GM12878 (cell line): ENCODE measurements around the gene UBAP1. TPM values are rescaled to one million over a fixed set of nuclear protein-coding genes. Genes with fewer than 3 reads are reported as not detected.

Experiments
- CHD4 ChIP-seq: fragments of 200-600 bp; sonication (generic); IDR thresholded peaks from 2 replicates; pipeline ENCODE4 v1.6.1; 2016; ENCODE audit warnings: mild to moderate bottlenecking
- EGR1 ChIP-seq, 2 experiments: IDR thresholded peaks; 1 replicate in 1 of 2; 2 replicates in 1 of 2; pipeline ENCODE4 v1.6.1; 2011 to 2012; ENCODE audit warnings: low read depth in 2 of 2, low read length in 2 of 2, borderline replicate concordance in 1 of 2, mild to moderate bottlenecking in 1 of 2, moderate library complexity in 1 of 2
- ESRRA ChIP-seq: IDR thresholded peaks from 2 replicates; pipeline ENCODE4 v1.6.1; 2012; ENCODE audit warnings: mild to moderate bottlenecking, low read length, improper control_type of control experiment
- GABPA ChIP-seq: IDR thresholded peaks from 2 replicates; pipeline ENCODE4 v1.6.1; 2014; ENCODE audit warnings: antibody characterized with exemption, low read depth, mild to moderate bottlenecking, inconsistent platforms
- HDAC2 ChIP-seq: fragments of 200-600 bp; sonication (generic); IDR thresholded peaks from 2 replicates; pipeline ENCODE4 v1.6.1; 2017
- HDAC6 ChIP-seq: fragments of 200-600 bp; sonication (generic); IDR thresholded peaks from one replicate; pipeline ENCODE4 v1.8.0; 2017; ENCODE audit warnings: antibody characterized with exemption; ENCODE audit not compliant: unreplicated experiment
- IRF4 ChIP-seq: IDR thresholded peaks from 2 replicates; pipeline ENCODE4 v1.6.1; 2011; ENCODE audit warnings: low read depth, low read length
- KAT2A ChIP-seq: conservative IDR thresholded peaks from 2 replicates; pipeline ENCODE4 v1.6.1; 2011; ENCODE audit warnings: low read depth, low read length; ENCODE audit not compliant: control insufficient read depth
- LARP7 ChIP-seq: fragments of 450-650 bp; IDR thresholded peaks from 2 replicates; pipeline ENCODE4 v1.6.1; 2017; ENCODE audit warnings: mild to moderate bottlenecking
- NFXL1 ChIP-seq: fragments of 450-650 bp; IDR thresholded peaks from 2 replicates; pipeline ENCODE4 v1.6.1; 2017; ENCODE audit warnings: antibody characterized with exemption, mild to moderate bottlenecking, borderline replicate concordance
- POLR2A ChIP-seq: IDR thresholded peaks from 2 replicates; pipeline ENCODE4 v1.6.1; 2011; ENCODE audit warnings: low read depth, mild to moderate bottlenecking, low read length
- RELA ChIP-seq: fragments of 450-650 bp; IDR thresholded peaks from 2 replicates; pipeline ENCODE4 v1.8.0; 2014; ENCODE audit warnings: borderline replicate concordance; ENCODE audit not compliant: partially characterized antibody
- SREBF1 ChIP-seq: IDR thresholded peaks from 2 replicates; pipeline ENCODE4 v1.6.1; 2012; ENCODE audit warnings: mild to moderate bottlenecking, low read length
- SUPT20H ChIP-seq: IDR thresholded peaks from 2 replicates; pipeline ENCODE4 v1.6.1; 2011; ENCODE audit warnings: low read depth, mild to moderate bottlenecking, low read length, moderate library complexity, borderline replicate concordance; ENCODE audit not compliant: control insufficient read depth
- TAF1 ChIP-seq: IDR thresholded peaks from 2 replicates; pipeline ENCODE4 v1.6.1; 2011; ENCODE audit warnings: mild to moderate bottlenecking, low read depth, low read length, borderline replicate concordance
- ZNF207 ChIP-seq: fragments of 450-650 bp; IDR thresholded peaks from 2 replicates; pipeline ENCODE4 v1.6.1; 2014; ENCODE audit warnings: antibody characterized with exemption, mild to moderate bottlenecking, borderline replicate concordance
- ZNF217 ChIP-seq: fragments of 450-650 bp; IDR thresholded peaks from 2 replicates; pipeline ENCODE4 v1.6.1; 2017; ENCODE audit warnings: antibody characterized with exemption, mild to moderate bottlenecking
- polyA plus RNA-seq, 11 experiments: library from polyadenylated mRNA; depleted of rRNA in 4 of 11; unstranded in 6 of 11; stranded (reverse) in 5 of 11; fragments of >200 nt; fragmentation: Nextera tagmentation in 4 of 11; fragmentation: Illumina TruSeq in 1 of 11; extraction: Ambion mirVana in 4 of 11; extraction: Trizol in 1 of 11; gene quantifications; 1 replicate in 1 of 11; 2 replicates in 10 of 11; pipeline versions ENCODE4 v1.2.1 to v1.2.3, GENCODE V29; 2011 to 2016; ENCODE audit warnings: inconsistent platforms in 2 of 11, missing spikeins in 2 of 11, low read depth in 1 of 11
- total RNA-seq, 4 experiments: library from RNA; depleted of rRNA in 3 of 4; stranded (reverse); fragments of >200 nt in 3 of 4; fragmentation: Illumina TruSeq in 1 of 4; extraction: Trizol in 1 of 4; gene quantifications; 2 replicates each; pipeline versions ENCODE4 v1.2.1 to v1.2.3, GENCODE V29; 2013 to 2021
- TF ChIP-seq, protein P1 (sequence below): fragments of 450-650 bp; IDR thresholded peaks from 2 replicates; pipeline ENCODE4 v1.6.1; 2016; ENCODE audit warnings: mild to moderate bottlenecking
- TF ChIP-seq, protein P2 (sequence below): fragments of 450-650 bp; IDR thresholded peaks from 2 replicates; pipeline ENCODE4 v1.6.1; 2017; ENCODE audit warnings: mild to moderate bottlenecking, moderate library complexity
- TF ChIP-seq, protein P3 (sequence below): fragments of 450-650 bp; IDR thresholded peaks from 2 replicates; pipeline ENCODE4 v1.6.1; 2016; ENCODE audit warnings: mild to moderate bottlenecking
- TF ChIP-seq, protein P4 (sequence below): IDR thresholded peaks from 2 replicates; pipeline ENCODE4 v1.6.1; 2012; ENCODE audit warnings: low read depth, low read length, improper control_type of control experiment
- TF ChIP-seq, protein P5 (sequence below): fragments of 450-650 bp; IDR thresholded peaks from 2 replicates; pipeline ENCODE4 v1.6.1; 2017; ENCODE audit warnings: low read depth, mild to moderate bottlenecking, moderate library complexity

Gene UBAP1
- total and polyA plus RNA-seq, 10 of the 15 experiments (the other 5 are each of a cell fraction or from before 2014, with no cell fraction given), result 2.1 to 47.9 (median 27.2) TPM

DNA sequence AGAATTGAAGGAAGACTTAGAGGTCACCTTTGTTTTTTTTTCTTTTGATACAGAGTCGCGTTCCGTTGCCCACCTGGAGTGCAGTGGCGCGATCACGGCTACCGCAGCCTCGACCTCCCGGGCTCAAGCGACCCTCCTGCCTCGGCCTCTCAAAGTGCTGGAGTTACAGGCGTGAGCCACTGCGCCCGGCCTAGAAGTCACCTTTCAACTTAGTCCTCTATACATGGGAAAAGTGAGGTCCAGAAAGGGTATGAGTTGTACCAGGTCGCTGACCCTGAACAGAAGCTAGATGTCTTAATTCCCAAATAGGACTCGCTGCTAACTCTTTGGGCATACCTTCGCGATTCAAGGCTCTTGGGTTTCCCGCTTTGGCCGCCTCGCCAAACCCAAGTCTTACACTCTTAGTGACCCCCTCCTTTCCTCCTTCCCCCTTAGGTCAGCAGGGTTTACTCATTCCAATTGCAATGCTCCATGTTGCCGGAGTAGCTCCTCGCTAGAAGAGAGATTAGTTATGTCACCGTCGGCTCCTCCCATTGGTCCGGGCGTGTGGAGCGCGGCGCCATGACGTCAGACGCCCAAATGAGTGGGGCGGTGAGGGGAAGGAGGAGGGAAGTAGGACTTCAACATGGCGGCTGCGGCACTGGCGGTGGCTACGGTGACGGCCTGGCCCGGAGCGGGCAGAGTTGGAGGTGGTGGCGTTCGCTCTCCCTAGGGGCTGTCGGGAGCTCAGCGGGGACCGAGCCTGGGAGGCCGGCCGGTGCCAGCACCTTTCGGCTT, at the start of gene UBAP1 (continued):
- TF ChIP-seq KAT2A (no peak), ZNF217 (no peak), GABPA (no peak), IRF4 (no peak), SUPT20H (no peak), RELA (peak; percentile 33), POLR2A (peak; percentile 99), HDAC6 (no peak), ZNF207 (no peak), SREBF1 (no peak), TAF1 (peak; percentile 90), EGR1 (IDR thresholded peaks at IDR 0.05; ENCODE audit: borderline replicate concordance in 1 of 2, low read depth in 2 of 2, low read length in 2 of 2) (no peak), NFXL1 (no peak), HDAC2 (no peak), ESRRA (no peak), CHD4 (no peak), LARP7 (no peak)
- TF ChIP-seq, protein P1, sequence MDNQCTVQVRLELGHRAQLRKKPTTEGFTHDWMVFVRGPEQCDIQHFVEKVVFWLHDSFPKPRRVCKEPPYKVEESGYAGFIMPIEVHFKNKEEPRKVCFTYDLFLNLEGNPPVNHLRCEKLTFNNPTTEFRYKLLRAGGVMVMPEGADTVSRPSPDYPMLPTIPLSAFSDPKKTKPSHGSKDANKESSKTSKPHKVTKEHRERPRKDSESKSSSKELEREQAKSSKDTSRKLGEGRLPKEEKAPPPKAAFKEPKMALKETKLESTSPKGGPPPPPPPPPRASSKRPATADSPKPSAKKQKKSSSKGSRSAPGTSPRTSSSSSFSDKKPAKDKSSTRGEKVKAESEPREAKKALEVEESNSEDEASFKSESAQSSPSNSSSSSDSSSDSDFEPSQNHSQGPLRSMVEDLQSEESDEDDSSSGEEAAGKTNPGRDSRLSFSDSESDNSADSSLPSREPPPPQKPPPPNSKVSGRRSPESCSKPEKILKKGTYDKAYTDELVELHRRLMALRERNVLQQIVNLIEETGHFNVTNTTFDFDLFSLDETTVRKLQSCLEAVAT, result no peak
- TF ChIP-seq, protein P2, sequence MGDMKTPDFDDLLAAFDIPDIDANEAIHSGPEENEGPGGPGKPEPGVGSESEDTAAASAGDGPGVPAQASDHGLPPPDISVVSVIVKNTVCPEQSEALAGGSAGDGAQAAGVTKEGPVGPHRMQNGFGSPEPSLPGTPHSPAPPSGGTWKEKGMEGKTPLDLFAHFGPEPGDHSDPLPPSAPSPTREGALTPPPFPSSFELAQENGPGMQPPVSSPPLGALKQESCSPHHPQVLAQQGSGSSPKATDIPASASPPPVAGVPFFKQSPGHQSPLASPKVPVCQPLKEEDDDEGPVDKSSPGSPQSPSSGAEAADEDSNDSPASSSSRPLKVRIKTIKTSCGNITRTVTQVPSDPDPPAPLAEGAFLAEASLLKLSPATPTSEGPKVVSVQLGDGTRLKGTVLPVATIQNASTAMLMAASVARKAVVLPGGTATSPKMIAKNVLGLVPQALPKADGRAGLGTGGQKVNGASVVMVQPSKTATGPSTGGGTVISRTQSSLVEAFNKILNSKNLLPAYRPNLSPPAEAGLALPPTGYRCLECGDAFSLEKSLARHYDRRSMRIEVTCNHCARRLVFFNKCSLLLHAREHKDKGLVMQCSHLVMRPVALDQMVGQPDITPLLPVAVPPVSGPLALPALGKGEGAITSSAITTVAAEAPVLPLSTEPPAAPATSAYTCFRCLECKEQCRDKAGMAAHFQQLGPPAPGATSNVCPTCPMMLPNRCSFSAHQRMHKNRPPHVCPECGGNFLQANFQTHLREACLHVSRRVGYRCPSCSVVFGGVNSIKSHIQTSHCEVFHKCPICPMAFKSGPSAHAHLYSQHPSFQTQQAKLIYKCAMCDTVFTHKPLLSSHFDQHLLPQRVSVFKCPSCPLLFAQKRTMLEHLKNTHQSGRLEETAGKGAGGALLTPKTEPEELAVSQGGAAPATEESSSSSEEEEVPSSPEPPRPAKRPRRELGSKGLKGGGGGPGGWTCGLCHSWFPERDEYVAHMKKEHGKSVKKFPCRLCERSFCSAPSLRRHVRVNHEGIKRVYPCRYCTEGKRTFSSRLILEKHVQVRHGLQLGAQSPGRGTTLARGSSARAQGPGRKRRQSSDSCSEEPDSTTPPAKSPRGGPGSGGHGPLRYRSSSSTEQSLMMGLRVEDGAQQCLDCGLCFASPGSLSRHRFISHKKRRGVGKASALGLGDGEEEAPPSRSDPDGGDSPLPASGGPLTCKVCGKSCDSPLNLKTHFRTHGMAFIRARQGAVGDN, result no peak
- TF ChIP-seq, protein P3, sequence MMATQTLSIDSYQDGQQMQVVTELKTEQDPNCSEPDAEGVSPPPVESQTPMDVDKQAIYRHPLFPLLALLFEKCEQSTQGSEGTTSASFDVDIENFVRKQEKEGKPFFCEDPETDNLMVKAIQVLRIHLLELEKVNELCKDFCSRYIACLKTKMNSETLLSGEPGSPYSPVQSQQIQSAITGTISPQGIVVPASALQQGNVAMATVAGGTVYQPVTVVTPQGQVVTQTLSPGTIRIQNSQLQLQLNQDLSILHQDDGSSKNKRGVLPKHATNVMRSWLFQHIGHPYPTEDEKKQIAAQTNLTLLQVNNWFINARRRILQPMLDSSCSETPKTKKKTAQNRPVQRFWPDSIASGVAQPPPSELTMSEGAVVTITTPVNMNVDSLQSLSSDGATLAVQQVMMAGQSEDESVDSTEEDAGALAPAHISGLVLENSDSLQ, result no peak; the same call in 1 of the 2 replicates
- TF ChIP-seq, protein P4, sequence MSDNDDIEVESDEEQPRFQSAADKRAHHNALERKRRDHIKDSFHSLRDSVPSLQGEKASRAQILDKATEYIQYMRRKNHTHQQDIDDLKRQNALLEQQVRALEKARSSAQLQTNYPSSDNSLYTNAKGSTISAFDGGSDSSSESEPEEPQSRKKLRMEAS, result peak; percentile 24
- TF ChIP-seq, protein P5, sequence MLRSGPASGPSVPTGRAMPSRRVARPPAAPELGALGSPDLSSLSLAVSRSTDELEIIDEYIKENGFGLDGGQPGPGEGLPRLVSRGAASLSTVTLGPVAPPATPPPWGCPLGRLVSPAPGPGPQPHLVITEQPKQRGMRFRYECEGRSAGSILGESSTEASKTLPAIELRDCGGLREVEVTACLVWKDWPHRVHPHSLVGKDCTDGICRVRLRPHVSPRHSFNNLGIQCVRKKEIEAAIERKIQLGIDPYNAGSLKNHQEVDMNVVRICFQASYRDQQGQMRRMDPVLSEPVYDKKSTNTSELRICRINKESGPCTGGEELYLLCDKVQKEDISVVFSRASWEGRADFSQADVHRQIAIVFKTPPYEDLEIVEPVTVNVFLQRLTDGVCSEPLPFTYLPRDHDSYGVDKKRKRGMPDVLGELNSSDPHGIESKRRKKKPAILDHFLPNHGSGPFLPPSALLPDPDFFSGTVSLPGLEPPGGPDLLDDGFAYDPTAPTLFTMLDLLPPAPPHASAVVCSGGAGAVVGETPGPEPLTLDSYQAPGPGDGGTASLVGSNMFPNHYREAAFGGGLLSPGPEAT, result 0 out of 2 replicates have a peak, but pooled peaks have one; percentile 29
